GM18907 (cell line): ENCODE data around the gene TMEM80.
"Not testable (repeated sequence)": the region's sequence is repeated elsewhere in the genome, so short reads cannot be mapped to it uniquely, and the experiment has no call there.

ENCODE experiments used
- ATAC-seq: cut with Tn5 transposase; IDR thresholded peaks from one replicate; pipeline ENCODE4 v1.9.1; 2021; ENCODE audit warnings: mild to moderate bottlenecking, moderate library complexity; ENCODE audit not compliant: unreplicated experiment

Gene TMEM80

GRCh38 chr11:720642-721246 lies 25.1 kb downstream of the TMEM80 start:
- ATAC-seq = no peak

- no peak for ATAC-seq
Measured at GRCh38 chr11:721247-721740, 25.7 kb downstream of the TMEM80 start.

GRCh38 chr11:721741-722345 lies 26.2 kb downstream of the TMEM80 start:
- no peak for ATAC-seq

GRCh38 chr11:722346-722811 lies 26.8 kb downstream of the TMEM80 start:
- no peak for ATAC-seq

GRCh38 chr11:723120-723883 lies 27.7 kb downstream of the TMEM80 start:
- no peak for ATAC-seq

- no peak for ATAC-seq
Measured at GRCh38 chr11:724049-724777, 28.6 kb downstream of the TMEM80 start.

GRCh38 chr11:724778-725386 lies 29.3 kb downstream of the TMEM80 start:
- no peak for ATAC-seq

GRCh38 chr11:725624-726202 lies 30.1 kb downstream of the TMEM80 start:
- ATAC-seq = no peak

GRCh38 chr11:726278-727220 lies 30.9 kb downstream of the TMEM80 start:
- ATAC-seq = no peak

- no peak for ATAC-seq
Measured at GRCh38 chr11:727281-727701, 31.7 kb downstream of the TMEM80 start.

- no peak for ATAC-seq
Measured at GRCh38 chr11:727859-728748, 32.5 kb downstream of the TMEM80 start.

GRCh38 chr11:728901-729491 lies 33.4 kb downstream of the TMEM80 start:
- ATAC-seq = no peak

- ATAC-seq = no peak
Measured at GRCh38 chr11:729492-730074, 34.0 kb downstream of the TMEM80 start.

GRCh38 chr11:733072-733471 lies 37.5 kb downstream of the TMEM80 start:
- ATAC-seq = no peak

GRCh38 chr11:734541-734940 lies 38.9 kb downstream of the TMEM80 start:
- ATAC-seq = not testable (repeated sequence)

GRCh38 chr11:737366-737765 lies 41.8 kb downstream of the TMEM80 start:
- ATAC-seq = no peak

GRCh38 chr11:737899-738298 lies 42.3 kb downstream of the TMEM80 start:
- ATAC-seq = not testable (repeated sequence)

- no peak for ATAC-seq
Measured at GRCh38 chr11:742156-742546, 46.5 kb downstream of the TMEM80 start.
